Heart right ventricle (tissue), 16 donors: ENCODE measurements around the gene FAM210B. TPM values are rescaled to one million over a fixed set of nuclear protein-coding genes. Genes with fewer than 3 reads are reported as not detected.

Source experiments
- ATAC-seq, 8 donors: fragments of 200-7000 bp; cut with Tn5 transposase; one replicate each; pipeline ENCODE4 v1.9.1; 2020; ENCODE audit warnings: mild to moderate bottlenecking in 8 of 8, moderate library complexity in 8 of 8, moderate number of reproducible peaks in 1 of 8
- DNase-seq, 2 donors: peaks; one replicate each; pipeline ENCODE4 v3.0.0-alpha.2; 2020
- H3K27ac ChIP-seq, 10 donors: fragments of 200-600 bp; sonication (generic) in 2 of 10; one replicate each; pipeline versions ENCODE4 v1.5.0 to v1.8.0; 2020 to 2022; ENCODE audit warnings: mild to moderate bottlenecking in 3 of 10
- H3K27me3 ChIP-seq, 7 donors: fragments of 200-600 bp; one replicate each; pipeline ENCODE4 v1.8.0; 2021 to 2022; ENCODE audit warnings: mild to moderate bottlenecking in 2 of 7
- H3K36me3 ChIP-seq, 9 donors: fragments of 200-600 bp; sonication (generic) in 1 of 9; one replicate each; pipeline versions ENCODE4 v1.5.0 to v1.8.0; 2020 to 2022; ENCODE audit warnings: mild to moderate bottlenecking in 2 of 9
- H3K4me1 ChIP-seq, 9 donors: fragments of 200-600 bp; sonication (generic) in 1 of 9; one replicate each; pipeline versions ENCODE4 v1.5.0 to v1.8.0; 2020 to 2022; ENCODE audit warnings: mild to moderate bottlenecking in 4 of 9
- H3K4me3 ChIP-seq, 10 donors: fragments of 200-600 bp; sonication (generic) in 2 of 10; one replicate each; pipeline versions ENCODE4 v1.5.0 to v1.8.0; 2020 to 2022; ENCODE audit warnings: mild to moderate bottlenecking in 7 of 10, moderate library complexity in 2 of 10
- H3K9me3 ChIP-seq, 11 donors: fragments of 200-600 bp in 10 of 11; sonication (generic) in 2 of 11; one replicate each; pipeline versions ENCODE4 v1.5.0 to v1.8.0; 2013 to 2022; ENCODE audit warnings: mild to moderate bottlenecking in 2 of 11, control low read depth in 1 of 11, moderate library complexity in 1 of 11
- WGBS, 2 donors: extraction: QIAGEN DNeasy Blood & Tissue Kit; methylation state at CpG; one replicate each; pipeline ENCODE4 v1.1.7; 2013; ENCODE audit warnings: inconsistent platforms in 1 of 2; 5-methylcytosine and 5-hydroxymethylcytosine counted together
- intact Hi-C, 10 donors: fragments of 100-400 bp; cut with DNase I; formaldehyde crosslinking; loops; one replicate each; pipeline versions ENCODE4 v1.11.1 to v1.14.2; 2022
- polyA plus RNA-seq, 2 donors: library from polyadenylated mRNA; stranded (reverse); fragments of 200-250 nt; gene quantifications; one replicate each; pipeline ENCODE4 v1.2.3, GENCODE V29; 2013
- total RNA-seq, 10 donors: library from RNA; stranded (reverse); fragmentation: NEBNext Ultra II Directional in 3 of 10; extraction: Animal tissue kit (Norgen Biotek cat#: 25700) in 3 of 10; gene quantifications; one replicate each; pipeline versions ENCODE4 v1.2.1 to v1.2.4, GENCODE V29; 2021 to 2023
- TF ChIP-seq, protein P1 (sequence below), 9 donors: fragments of 200-600 bp; sonication (generic) in 2 of 9; IDR thresholded peaks; one replicate each; pipeline versions ENCODE4 v1.5.0 to v1.8.0; 2021 to 2022; ENCODE audit warnings: antibody characterized with exemption in 9 of 9, mild to moderate bottlenecking in 5 of 9, moderate library complexity in 1 of 9
- donor health status: Arrhythmogenic right ventricular cardiomyopathy.
- donor health status: ischemic (EF 13 %, LVEDD 7.1; RV severe dilation, severe dysfunction).
- donor health status: healthy with polysubstance abuse.
- donor health status: DM: no; HTN: yes; CAD: no.
- donor health status: DM: no; HTN: no; CAD: no.
- donor health status: ischemic (EF 25% LVEDD 6.9; RV normal size, moderate dysfunction).
- donor health status: ischemic (EF 25% LVEDD 5.7; RV mildly dilated, moderate dysfunction).
- donor health status: healthy.
- donor health status: DM: yes; HTN: yes; CAD: no.
- donor health status: Ischemic cardiomyopathy.
- donor health status: ischemic (EF 35%, LVEDD 5.7; RV mildly dilated, moderate dysfunction).
- donor health status: nonischemic (EF 11% LVEDD 7.7; RV severe dilation, severe dysfunction).
- donor health status: DM: yes; HTN: yes; CAD: no.
- donor health status: PGD.
- donor health status: ischemic (EF 29% LVEDD 5.4; RV normal size, mild dysfunction).
- donor health status: nonischemic (EF 23%, LVEDD 6.1; RV moderate dilation, normal function).

Gene FAM210B
- total and polyA plus RNA-seq, 12 donors: 27.1 to 85.2 (median 56.3) TPM

DNA sequence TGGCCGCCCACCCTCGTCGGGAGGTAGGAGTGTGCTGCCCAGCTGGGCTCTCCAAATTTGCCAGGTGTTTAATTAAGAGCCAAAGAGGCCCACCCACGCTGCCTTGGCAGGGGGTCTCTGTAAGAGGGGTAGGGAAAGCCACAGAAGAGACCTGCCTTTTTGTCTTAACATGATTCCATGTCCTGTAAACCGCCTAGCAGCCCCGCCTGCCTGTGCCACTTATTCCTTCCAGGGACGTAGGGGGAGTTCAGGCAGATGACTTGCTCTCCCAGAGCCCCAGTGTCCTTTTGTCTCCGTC, 2.1 kb downstream of the FAM210B start:
- TF ChIP-seq, protein P1, sequence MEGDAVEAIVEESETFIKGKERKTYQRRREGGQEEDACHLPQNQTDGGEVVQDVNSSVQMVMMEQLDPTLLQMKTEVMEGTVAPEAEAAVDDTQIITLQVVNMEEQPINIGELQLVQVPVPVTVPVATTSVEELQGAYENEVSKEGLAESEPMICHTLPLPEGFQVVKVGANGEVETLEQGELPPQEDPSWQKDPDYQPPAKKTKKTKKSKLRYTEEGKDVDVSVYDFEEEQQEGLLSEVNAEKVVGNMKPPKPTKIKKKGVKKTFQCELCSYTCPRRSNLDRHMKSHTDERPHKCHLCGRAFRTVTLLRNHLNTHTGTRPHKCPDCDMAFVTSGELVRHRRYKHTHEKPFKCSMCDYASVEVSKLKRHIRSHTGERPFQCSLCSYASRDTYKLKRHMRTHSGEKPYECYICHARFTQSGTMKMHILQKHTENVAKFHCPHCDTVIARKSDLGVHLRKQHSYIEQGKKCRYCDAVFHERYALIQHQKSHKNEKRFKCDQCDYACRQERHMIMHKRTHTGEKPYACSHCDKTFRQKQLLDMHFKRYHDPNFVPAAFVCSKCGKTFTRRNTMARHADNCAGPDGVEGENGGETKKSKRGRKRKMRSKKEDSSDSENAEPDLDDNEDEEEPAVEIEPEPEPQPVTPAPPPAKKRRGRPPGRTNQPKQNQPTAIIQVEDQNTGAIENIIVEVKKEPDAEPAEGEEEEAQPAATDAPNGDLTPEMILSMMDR (IDR thresholded peaks at IDR 0.05): no peak
- intact Hi-C loops: loop anchor here in 1 of 10 donors (5.0 kb wide), 1 partner anchor 36 kb away; no protein-coding TSS in a partner anchor
- Histone ChIP-seq H3K27ac (peak overlapping the region in 4 of 10 donors; percentile 86 to 94 (median 92)), H3K4me3 (peak overlapping the region in 1 of 10 donors; percentile 91), H3K4me1 (peaks cover 7 to 50% (median 34%) of the 10 kb centered on the region in 9 donors), H3K36me3 (peaks cover 0 to 50% (median 8%) of the 10 kb centered on the region in 9 donors), H3K9me3 (no peaks in the 10 kb centered on the region), H3K27me3 (no peaks in the 10 kb centered on the region)
- DNase-seq: no peak
- 84 to 86% methylated on average over 8 of the region's 8 CpGs for WGBS, 2 donors
- no peak for ATAC-seq

DNA sequence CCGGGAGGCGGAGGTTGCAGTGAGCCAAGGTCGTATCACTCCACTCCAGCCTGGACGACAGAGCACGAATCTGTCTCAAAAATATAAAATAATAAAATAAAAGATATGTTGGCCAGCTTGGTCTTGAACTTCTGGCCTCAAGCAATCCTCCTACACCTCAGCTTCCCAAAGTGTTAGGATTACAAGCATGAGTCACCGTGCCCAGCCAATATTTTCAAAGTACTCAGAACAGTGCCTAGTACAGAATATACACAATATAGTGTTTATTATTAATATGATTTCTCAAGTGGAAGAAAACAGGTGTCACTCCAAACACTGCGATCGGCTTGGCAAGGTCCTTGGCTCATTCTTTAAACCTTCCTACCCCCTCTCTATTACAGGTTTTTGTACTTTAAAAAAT, 3.1 kb downstream of the FAM210B start:
- ATAC-seq (no peak), DNase-seq (no peak)
- 88 to 91% methylated on average over 8 of the region's 8 CpGs for WGBS, 2 donors
- intact Hi-C loops: loop anchor here in 1 of 10 donors (5.0 kb wide), 1 partner anchor 35 kb away; no protein-coding TSS in a partner anchor
- TF ChIP-seq, protein P1 (IDR thresholded peaks at IDR 0.05): no peak
- Histone ChIP-seq H3K9me3 (no peaks in the 10 kb centered on the region), H3K4me3 (no peak overlapping the region), H3K27ac (no peak overlapping the region), H3K4me1 (peaks cover 7 to 50% (median 34%) of the 10 kb centered on the region in 9 donors), H3K27me3 (no peaks in the 10 kb centered on the region), H3K36me3 (peaks cover 0 to 60% (median 18%) of the 10 kb centered on the region in 9 donors)

DNA sequence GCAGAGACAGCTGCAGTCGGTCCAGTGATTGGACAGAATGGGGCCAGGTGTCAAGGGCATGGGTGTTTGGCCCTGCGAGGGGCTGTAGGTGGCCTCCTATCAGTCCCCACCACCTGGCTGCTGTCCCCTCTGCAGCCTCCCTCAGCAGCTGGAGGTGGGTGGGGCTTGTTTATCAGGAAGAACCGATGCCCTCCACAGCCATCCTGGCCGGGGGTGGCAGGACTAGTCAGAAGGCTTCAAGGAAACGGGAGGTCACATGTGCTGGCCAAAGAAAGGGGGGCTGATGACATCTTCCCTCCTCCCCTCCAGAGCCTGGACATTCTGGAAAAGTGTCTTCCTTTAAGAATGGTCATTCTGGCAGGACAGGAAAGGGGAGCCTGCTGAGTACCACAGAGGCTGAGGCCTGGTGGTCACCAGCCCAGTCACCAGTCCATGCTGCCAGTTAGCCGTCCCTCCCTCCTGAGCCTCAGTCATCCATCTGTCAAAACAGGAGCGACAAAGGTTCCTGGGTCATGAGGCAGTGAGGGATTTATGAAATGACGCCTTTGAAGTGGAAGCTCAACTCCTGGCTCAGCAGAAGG, 4.1 kb downstream of the FAM210B start:
- no peaks in the 10 kb centered on the region for H3K27me3 ChIP-seq
- ATAC-seq (no peak), DNase-seq (no peak)
- 42 to 48% methylated on average over 8 of the region's 8 CpGs for WGBS, 2 donors
- H3K9me3 ChIP-seq: no peaks in the 10 kb centered on the region
- TF ChIP-seq, protein P1 (IDR thresholded peaks at IDR 0.05): no peak
- peaks cover 7 to 50% (median 34%) of the 10 kb centered on the region in 9 donors for H3K4me1 ChIP-seq
- H3K4me3 ChIP-seq: no peak overlapping the region
- peak overlapping the region in 1 of 10 donors; percentile 13 for H3K27ac ChIP-seq
- intact Hi-C loops: loop anchor here in 1 of 10 donors (5.0 kb wide), 1 partner anchor 34 kb away; no protein-coding TSS in a partner anchor
- peaks cover 0 to 70% (median 24%) of the 10 kb centered on the region in 9 donors for H3K36me3 ChIP-seq

DNA sequence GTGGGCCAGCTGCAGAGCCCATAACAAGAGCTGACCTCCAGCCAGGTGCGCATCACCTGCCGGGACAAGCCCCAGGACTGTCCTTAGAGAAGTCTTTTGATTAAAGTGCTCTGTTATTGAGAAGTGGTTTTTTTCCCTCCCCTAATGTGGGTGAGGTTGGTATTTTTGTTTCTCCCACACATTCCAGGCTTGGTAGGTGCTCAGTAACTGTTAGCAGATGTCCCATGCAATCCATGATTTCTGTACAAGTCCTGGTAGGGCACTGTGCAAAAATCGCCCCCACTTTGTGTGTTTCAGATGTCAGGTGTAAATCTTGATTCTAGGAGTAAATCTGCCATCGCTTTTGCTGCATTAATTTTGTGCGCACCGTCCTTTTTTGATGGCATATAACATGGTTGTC, 4.7 kb downstream of the FAM210B start:
- ATAC-seq: no peak
- DNase-seq: no peak
- WGBS, 2 donors: 94 to 96% methylated on average over 6 of the region's 6 CpGs
- H3K27ac ChIP-seq: no peak overlapping the region
- peaks cover 7 to 45% (median 34%) of the 10 kb centered on the region in 9 donors for H3K4me1 ChIP-seq
- intact Hi-C loops: loop anchor here in 1 of 10 donors (5.0 kb wide), 1 partner anchor 34 kb away; no protein-coding TSS in a partner anchor
- H3K27me3 ChIP-seq: no peaks in the 10 kb centered on the region
- TF ChIP-seq, protein P1 (IDR thresholded peaks at IDR 0.05): no peak
- peaks cover 0 to 76% (median 24%) of the 10 kb centered on the region in 9 donors for H3K36me3 ChIP-seq
- no peak overlapping the region for H3K4me3 ChIP-seq
- H3K9me3 ChIP-seq: no peaks in the 10 kb centered on the region
